OCI-LY1 (cell line): ENCODE measurements around the gene CCDC93.
A peak's percentile ranks its signal among the peaks of the same experiment; 100 is the strongest.

Source experiments
- H2AFZ ChIP-seq: fragments of 200-600 bp; sonication (generic), shearing (Covaris generic); 2 replicates; pipeline ENCODE4 v1.6.0; 2014; ENCODE audit warnings: antibody characterized with exemption, mild to moderate bottlenecking, low read length
- H3F3A ChIP-seq: fragments of 200-600 bp; sonication (generic), shearing (Covaris generic); 2 replicates; pipeline ENCODE4 v1.6.0; 2014; ENCODE audit warnings: mild to moderate bottlenecking, antibody characterized with exemption, low read length, moderate library complexity; ENCODE audit not compliant: insufficient read depth
- H3K27ac ChIP-seq: fragments of 200-600 bp; sonication (generic); 2 replicates; pipeline ENCODE4 v1.5.1; 2014; ENCODE audit warnings: low read length, mixed run types, mild to moderate bottlenecking, low read depth; ENCODE audit not compliant: poor library complexity, severe bottlenecking
- H3K27me3 ChIP-seq: fragments of 200-600 bp; sonication (generic); 2 replicates; pipeline ENCODE4 v1.6.0; 2014; ENCODE audit warnings: antibody characterized with exemption, mild to moderate bottlenecking, low read length, moderate library complexity; ENCODE audit not compliant: insufficient read depth
- H3K36me3 ChIP-seq: fragments of 200-600 bp; sonication (generic); 2 replicates; pipeline ENCODE4 v1.6.1; 2014; ENCODE audit warnings: mild to moderate bottlenecking, antibody characterized with exemption, low read length, moderate library complexity, mixed read lengths; ENCODE audit not compliant: insufficient read depth
- H3K4me1 ChIP-seq: fragments of 200-600 bp; sonication (generic); 2 replicates; pipeline ENCODE4 v1.5.1; 2014; ENCODE audit warnings: mild to moderate bottlenecking, low read length, moderate library complexity; ENCODE audit not compliant: insufficient read depth, severe bottlenecking
- H3K4me2 ChIP-seq: fragments of 200-600 bp; sonication (generic), shearing (Covaris generic); 2 replicates; pipeline ENCODE4 v1.6.1; 2014; ENCODE audit warnings: low read length
- H3K4me3 ChIP-seq: fragments of 200-600 bp; sonication (generic); 2 replicates; pipeline ENCODE4 v1.5.1; 2014; ENCODE audit warnings: low read length, low read depth, mild to moderate bottlenecking, mixed read lengths; ENCODE audit not compliant: poor library complexity, severe bottlenecking
- H3K79me2 ChIP-seq: fragments of 200-600 bp; shearing (Covaris generic); 2 replicates; pipeline ENCODE4 v1.6.1; 2016; ENCODE audit warnings: mixed run types, low read length, mixed read lengths; ENCODE audit not compliant: insufficient read depth
- H3K9ac ChIP-seq: fragments of 200-600 bp; sonication (generic), shearing (Covaris generic); 2 replicates; pipeline ENCODE4 v1.6.1; 2014; ENCODE audit warnings: mild to moderate bottlenecking, low read length, mixed read lengths
- H3K9me2 ChIP-seq: fragments of 200-600 bp; sonication (generic), shearing (Covaris generic); 2 replicates; pipeline ENCODE4 v1.6.1; 2014; ENCODE audit warnings: low read depth, mild to moderate bottlenecking, low read length, mixed read lengths
- H3K9me3 ChIP-seq: fragments of 200-600 bp; shearing (Covaris generic); 2 replicates; pipeline ENCODE4 v1.6.1; 2014; ENCODE audit warnings: low read length, mixed read lengths
- H4K20me1 ChIP-seq: fragments of 200-600 bp; sonication (generic), shearing (Covaris generic); 2 replicates; pipeline ENCODE4 v1.6.0; 2016; ENCODE audit warnings: mild to moderate bottlenecking, low read length; ENCODE audit not compliant: insufficient read depth
- EZH2 ChIP-seq: fragments of 200-600 bp; sonication (generic), shearing (Covaris generic); IDR thresholded peaks from 2 replicates; pipeline ENCODE4 v1.8.0; 2017; ENCODE audit warnings: borderline replicate concordance, mixed run types, mild to moderate bottlenecking, antibody characterized with exemption, low read length, moderate library complexity, mixed read lengths
- TF ChIP-seq, protein P1 (sequence below): fragments of 200-600 bp; sonication (generic), shearing (Covaris generic); IDR thresholded peaks from 2 replicates; pipeline ENCODE4 v1.5.1; 2017; ENCODE audit warnings: mild to moderate bottlenecking, antibody characterized with exemption, low read length, moderate library complexity, mixed read lengths

Gene CCDC93

GRCh38 chr2:117921520-117921919, 92.3 kb downstream of the CCDC93 start:
- H3F3A ChIP-seq: no peaks in the 10 kb centered on the region
- H3K36me3 ChIP-seq: peaks cover 68% of the 10 kb centered on the region
- H3K4me1 ChIP-seq: peaks cover 16% of the 10 kb centered on the region

GRCh38 chr2:117918608-117919007, 95.3 kb downstream of the CCDC93 start:
- no peak overlapping the region for H2AFZ ChIP-seq

More at GRCh38 chr2:117921520-117921919, 92.3 kb downstream of the CCDC93 start:
- Histone ChIP-seq H2AFZ (no peak overlapping the region), H3K79me2 (no peaks in the 10 kb centered on the region), H3K9me2 (no peaks in the 10 kb centered on the region), H3K9me3 (no peaks in the 10 kb centered on the region), H3K4me2 (no peak overlapping the region), H3K27ac (no peak overlapping the region), H3K4me3 (no peak overlapping the region), H3K9ac (no peak overlapping the region), H3K27me3 (no peaks in the 10 kb centered on the region), H4K20me1 (no peaks in the 10 kb centered on the region)
- TF ChIP-seq, protein P1, sequence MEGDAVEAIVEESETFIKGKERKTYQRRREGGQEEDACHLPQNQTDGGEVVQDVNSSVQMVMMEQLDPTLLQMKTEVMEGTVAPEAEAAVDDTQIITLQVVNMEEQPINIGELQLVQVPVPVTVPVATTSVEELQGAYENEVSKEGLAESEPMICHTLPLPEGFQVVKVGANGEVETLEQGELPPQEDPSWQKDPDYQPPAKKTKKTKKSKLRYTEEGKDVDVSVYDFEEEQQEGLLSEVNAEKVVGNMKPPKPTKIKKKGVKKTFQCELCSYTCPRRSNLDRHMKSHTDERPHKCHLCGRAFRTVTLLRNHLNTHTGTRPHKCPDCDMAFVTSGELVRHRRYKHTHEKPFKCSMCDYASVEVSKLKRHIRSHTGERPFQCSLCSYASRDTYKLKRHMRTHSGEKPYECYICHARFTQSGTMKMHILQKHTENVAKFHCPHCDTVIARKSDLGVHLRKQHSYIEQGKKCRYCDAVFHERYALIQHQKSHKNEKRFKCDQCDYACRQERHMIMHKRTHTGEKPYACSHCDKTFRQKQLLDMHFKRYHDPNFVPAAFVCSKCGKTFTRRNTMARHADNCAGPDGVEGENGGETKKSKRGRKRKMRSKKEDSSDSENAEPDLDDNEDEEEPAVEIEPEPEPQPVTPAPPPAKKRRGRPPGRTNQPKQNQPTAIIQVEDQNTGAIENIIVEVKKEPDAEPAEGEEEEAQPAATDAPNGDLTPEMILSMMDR: no peak
- TF ChIP-seq EZH2: no peak

GRCh38 chr2:117917223-117917917, 96.5 kb downstream of the CCDC93 start:
- no peaks in the 10 kb centered on the region for H3F3A ChIP-seq
- H2AFZ ChIP-seq: no peak overlapping the region
- no peaks in the 10 kb centered on the region for H3K9me3 ChIP-seq
- H3K27me3 ChIP-seq: no peaks in the 10 kb centered on the region
- no peaks in the 10 kb centered on the region for H3K9me2 ChIP-seq
- H3K4me2 ChIP-seq: no peak overlapping the region
- H4K20me1 ChIP-seq: no peaks in the 10 kb centered on the region
- no peak overlapping the region for H3K9ac ChIP-seq
- no peak overlapping the region for H3K4me3 ChIP-seq
- TF ChIP-seq, protein P1: no peak; the same call in 1 of the 2 replicates
- TF ChIP-seq EZH2: no peak
- peaks cover 16% of the 10 kb centered on the region for H3K4me1 ChIP-seq
- no peaks in the 10 kb centered on the region for H3K79me2 ChIP-seq
- H3K36me3 ChIP-seq: peaks cover 61% of the 10 kb centered on the region
- peak overlapping the region; percentile 88 for H3K27ac ChIP-seq

More at GRCh38 chr2:117918608-117919007, 95.3 kb downstream of the CCDC93 start:
- TF ChIP-seq EZH2: no peak
- Histone ChIP-seq H3K9me2 (no peaks in the 10 kb centered on the region), H4K20me1 (no peaks in the 10 kb centered on the region), H3K27ac (peak overlapping the region; percentile 88), H3K4me3 (no peak overlapping the region), H3K27me3 (no peaks in the 10 kb centered on the region), H3F3A (no peaks in the 10 kb centered on the region), H3K9ac (no peak overlapping the region), H3K9me3 (no peaks in the 10 kb centered on the region), H3K79me2 (no peaks in the 10 kb centered on the region), H3K36me3 (peaks cover 70% of the 10 kb centered on the region), H3K4me2 (no peak overlapping the region), H3K4me1 (peaks cover 16% of the 10 kb centered on the region)

DNA sequence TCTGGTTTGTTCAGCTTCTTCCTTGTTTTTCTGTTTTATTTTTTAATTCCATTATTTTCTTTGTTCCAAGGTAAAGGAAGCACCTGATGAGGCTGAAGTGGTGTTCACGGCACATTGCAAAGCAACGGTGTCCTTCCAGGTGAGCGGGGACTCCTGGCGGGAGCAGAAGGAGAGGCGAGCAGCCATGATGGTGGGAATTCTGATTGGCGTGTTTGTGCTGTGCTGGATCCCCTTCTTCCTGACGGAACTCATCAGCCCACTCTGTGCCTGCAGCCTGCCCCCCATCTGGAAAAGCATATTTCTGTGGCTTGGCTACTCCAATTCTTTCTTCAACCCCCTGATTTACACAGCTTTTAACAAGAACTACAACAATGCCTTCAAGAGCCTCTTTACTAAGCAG, 110.9 kb downstream of the CCDC93 start:
- no peak overlapping the region for H3K9ac ChIP-seq
- H3K4me1 ChIP-seq: no peaks in the 10 kb centered on the region
- H3K9me2 ChIP-seq: no peaks in the 10 kb centered on the region
- no peaks in the 10 kb centered on the region for H3K79me2 ChIP-seq
- no peaks in the 10 kb centered on the region for H3K9me3 ChIP-seq
- no peak overlapping the region for H3K4me2 ChIP-seq
- no peak overlapping the region for H2AFZ ChIP-seq
- H3F3A ChIP-seq: no peaks in the 10 kb centered on the region
- H3K27me3 ChIP-seq: no peaks in the 10 kb centered on the region
- no peak overlapping the region for H3K4me3 ChIP-seq
- no peaks in the 10 kb centered on the region for H3K36me3 ChIP-seq
- TF ChIP-seq, protein P1: no peak
- H4K20me1 ChIP-seq: no peaks in the 10 kb centered on the region
- H3K27ac ChIP-seq: no peak overlapping the region
